Activated CD4-positive, alpha-beta memory T cell treated with anti-CD3 and anti-CD28 coated beads, Interleukin-2, amount 10 ng/mL, durations not matched to agents 7 days and 5 days (primary cell): ENCODE data around the gene HOXD9. TPM values are rescaled to one million over a fixed set of nuclear protein-coding genes. Genes with fewer than 3 reads are reported as not detected.

Source experiments
- CTCF ChIA-PET: fragments of 350-600 bp; sonication (Branson Sonifier 250); formaldehyde crosslinking; loops from one replicate; lab custom pipeline; 2021; ENCODE audit warnings: antibody characterized with exemption, inconsistent platforms; lab: Charles Lee
- POLR2A ChIA-PET: fragments of 350-600 bp; sonication (Branson Sonifier 250); formaldehyde crosslinking; loops from one replicate; lab custom pipeline; 2021; ENCODE audit warnings: antibody characterized with exemption; lab: Charles Lee
- DNase-seq: peaks from one replicate; pipeline ENCODE4 v3.0.0-alpha.2; 2020
- H3K27ac Mint-ChIP-seq: one replicate; pipeline ENCODE4 v1.8.0; 2021; ENCODE audit warnings: mild to moderate bottlenecking, mixed read lengths
- H3K27me3 Mint-ChIP-seq: one replicate; pipeline ENCODE4 v1.8.0; 2021; ENCODE audit warnings: mixed read lengths
- H3K36me3 Mint-ChIP-seq: one replicate; pipeline ENCODE4 v1.8.0; 2021; ENCODE audit warnings: low read depth, mixed read lengths
- H3K4me1 Mint-ChIP-seq: one replicate; pipeline ENCODE4 v1.8.0; 2021; ENCODE audit warnings: mixed read lengths
- H3K4me3 Mint-ChIP-seq: one replicate; pipeline ENCODE4 v1.8.0; 2021; ENCODE audit warnings: mild to moderate bottlenecking, mixed read lengths
- H3K9me3 Mint-ChIP-seq: one replicate; pipeline ENCODE4 v1.8.0; 2021; ENCODE audit warnings: mixed read lengths
- total RNA-seq, 2 experiments: library from RNA; stranded (reverse); gene quantifications; one replicate each; pipeline ENCODE4 v1.2.3, GENCODE V29; 2021

HOXD9 gene
- total RNA-seq, 2 experiments from 2014 or later, result not detected

GRCh38 chr2:176130957-176131847 is 8.7 kb downstream of the HOXD9 start:
- Mint-ChIP-seq H3K4me1 (peaks cover 29% of the 10 kb centered on the region), H3K27ac (peak overlapping the region; percentile 70), H3K36me3 (peaks cover 10% of the 10 kb centered on the region), H3K9me3 (no peaks in the 10 kb centered on the region), H3K27me3 (peaks cover 82% of the 10 kb centered on the region), H3K4me3 (peak overlapping the region; percentile 44)
- no peak for DNase-seq
- CTCF ChIA-PET, result interaction anchor here (1.0 to 3.4 kb wide), 8 partner anchors 9 to 521 kb away, joined by 4 to 10 read pairs (median 6); partner anchors contain the start of gene HOXD10
- POLR2A ChIA-PET, result no interaction called here

- H3K4me1 Mint-ChIP-seq, result peaks cover 29% of the 10 kb centered on the region
- DNase-seq, result no peak
- no peak overlapping the region for H3K27ac Mint-ChIP-seq
- H3K36me3 Mint-ChIP-seq, result peaks cover 10% of the 10 kb centered on the region
- POLR2A ChIA-PET, result no interaction called here
- no peak overlapping the region for H3K4me3 Mint-ChIP-seq
- H3K9me3 Mint-ChIP-seq, result no peaks in the 10 kb centered on the region
- CTCF ChIA-PET, result interaction anchor here (0.7 to 3.4 kb wide), 9 partner anchors 8 to 521 kb away, joined by 4 to 10 read pairs (median 6); partner anchors contain the start of gene HOXD10
- H3K27me3 Mint-ChIP-seq, result peaks cover 80% of the 10 kb centered on the region
Observed at GRCh38 chr2:176131848-176132158, 9.3 kb downstream of the HOXD9 start.

DNA sequence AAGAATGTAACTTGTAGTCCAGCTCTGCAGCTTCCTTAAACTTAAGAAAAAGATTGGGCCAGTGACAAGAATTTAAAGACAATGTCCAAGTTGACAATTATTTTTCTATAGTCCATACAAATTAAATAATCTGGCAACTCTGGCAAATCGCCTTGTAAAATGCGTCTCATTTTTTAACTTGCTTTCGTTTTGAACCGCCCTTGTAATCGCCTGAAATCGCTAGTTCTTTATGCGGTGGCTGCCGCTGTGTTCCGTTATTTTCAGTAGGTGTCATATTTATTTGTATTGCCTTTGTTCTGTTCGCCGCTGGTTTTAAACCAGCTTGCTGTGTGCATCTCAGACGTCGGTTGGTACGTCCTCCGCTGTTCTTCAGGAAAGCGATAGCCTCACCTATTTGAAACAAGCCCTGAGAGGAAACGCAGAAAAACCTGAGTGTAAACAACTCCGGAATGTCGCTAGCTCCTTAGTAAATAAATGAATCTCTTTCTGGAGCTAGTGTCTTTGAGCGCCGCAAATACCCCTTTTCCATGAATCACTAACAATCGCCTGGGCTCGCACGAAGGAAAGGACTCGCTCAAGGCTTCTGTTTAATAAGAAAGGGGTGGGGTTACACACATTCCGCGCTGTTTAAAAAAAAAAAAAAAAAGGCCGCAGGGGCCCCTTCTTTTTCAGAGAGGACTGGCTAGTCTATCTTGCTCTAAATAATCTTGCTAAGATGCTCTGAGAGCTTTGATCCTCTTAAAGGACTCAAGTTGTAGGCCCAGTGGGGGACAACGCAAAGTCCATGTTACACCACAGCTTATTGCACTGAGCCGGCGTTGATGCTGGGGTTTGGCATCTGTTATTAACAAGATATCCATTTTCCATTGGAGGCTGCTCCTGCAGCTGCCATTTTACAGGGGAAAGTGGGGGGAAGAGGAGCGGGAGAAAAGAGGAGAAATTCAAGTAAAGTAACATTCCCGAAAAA is 10.0 kb downstream of the HOXD9 start:
- CTCF ChIA-PET, result interaction anchor here (0.7 to 3.4 kb wide), 10 partner anchors 8 to 720 kb away, joined by 4 to 10 read pairs (median 6); partner anchors contain the start of gene HOXD10
- peaks cover 10% of the 10 kb centered on the region for H3K36me3 Mint-ChIP-seq
- peak overlapping the region; percentile 69 for H3K4me3 Mint-ChIP-seq
- peaks cover 29% of the 10 kb centered on the region for H3K4me1 Mint-ChIP-seq
- peaks cover 83% of the 10 kb centered on the region for H3K27me3 Mint-ChIP-seq
- POLR2A ChIA-PET, result interaction anchor here (1.0 kb wide), 1 partner anchor 11 kb away, joined by 3 read pairs; no protein-coding TSS in a partner anchor
- no peak overlapping the region for H3K27ac Mint-ChIP-seq
- DNase-seq, result no peak
- H3K9me3 Mint-ChIP-seq, result no peaks in the 10 kb centered on the region

DNA sequence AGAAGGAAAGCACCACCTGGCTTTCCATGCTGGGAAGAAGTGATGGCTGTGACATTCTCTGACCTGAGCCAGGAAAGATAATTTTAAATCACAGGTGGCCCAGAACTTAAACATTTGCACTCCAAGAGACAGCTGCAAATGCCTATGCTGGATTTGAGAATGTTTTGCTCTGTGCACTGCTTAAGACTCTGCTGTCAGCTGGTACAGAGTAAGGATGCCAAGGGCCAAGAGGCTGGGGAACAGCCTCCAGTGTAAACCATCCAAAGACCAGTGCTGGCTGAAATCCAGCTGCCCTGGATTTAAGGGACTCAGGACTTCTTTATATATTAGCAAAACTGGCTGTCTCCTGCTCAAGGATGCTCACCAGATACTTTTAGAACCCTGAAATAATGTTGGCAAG is 10.9 kb downstream of the HOXD9 start:
- H3K27me3 Mint-ChIP-seq, result peaks cover 83% of the 10 kb centered on the region
- no peak overlapping the region for H3K4me3 Mint-ChIP-seq
- H3K4me1 Mint-ChIP-seq, result peaks cover 25% of the 10 kb centered on the region
- H3K9me3 Mint-ChIP-seq, result no peaks in the 10 kb centered on the region
- DNase-seq, result no peak
- CTCF ChIA-PET, result interaction anchor here (0.7 to 3.4 kb wide), 3 partner anchors 37 to 719 kb away, joined by 4 to 9 read pairs (median 7); no protein-coding TSS in a partner anchor
- peaks cover 6% of the 10 kb centered on the region for H3K36me3 Mint-ChIP-seq
- no peak overlapping the region for H3K27ac Mint-ChIP-seq
- POLR2A ChIA-PET, result no interaction called here

- Mint-ChIP-seq H3K4me1 (peaks cover 27% of the 10 kb centered on the region), H3K9me3 (no peaks in the 10 kb centered on the region), H3K27me3 (peaks cover 84% of the 10 kb centered on the region), H3K27ac (no peak overlapping the region), H3K36me3 (peaks cover 5% of the 10 kb centered on the region), H3K4me3 (no peak overlapping the region)
- CTCF ChIA-PET, result interaction anchor here (3.4 kb wide), 1 partner anchor 421 kb away, joined by 9 read pairs; no protein-coding TSS in a partner anchor
- POLR2A ChIA-PET, result no interaction called here
- DNase-seq, result no peak
Observed at GRCh38 chr2:176134035-176134434, 11.5 kb downstream of the HOXD9 start.

GRCh38 chr2:176135035-176135440 is 12.5 kb downstream of the HOXD9 start:
- ChIA-PET CTCF (no interaction called here), POLR2A (no interaction called here)
- H3K4me1 Mint-ChIP-seq, result peaks cover 32% of the 10 kb centered on the region
- no peaks in the 10 kb centered on the region for H3K9me3 Mint-ChIP-seq
- no peak for DNase-seq
- peaks cover 89% of the 10 kb centered on the region for H3K27me3 Mint-ChIP-seq
- peaks cover 5% of the 10 kb centered on the region for H3K36me3 Mint-ChIP-seq
- H3K4me3 Mint-ChIP-seq, result no peak overlapping the region
- H3K27ac Mint-ChIP-seq, result no peak overlapping the region

DNA sequence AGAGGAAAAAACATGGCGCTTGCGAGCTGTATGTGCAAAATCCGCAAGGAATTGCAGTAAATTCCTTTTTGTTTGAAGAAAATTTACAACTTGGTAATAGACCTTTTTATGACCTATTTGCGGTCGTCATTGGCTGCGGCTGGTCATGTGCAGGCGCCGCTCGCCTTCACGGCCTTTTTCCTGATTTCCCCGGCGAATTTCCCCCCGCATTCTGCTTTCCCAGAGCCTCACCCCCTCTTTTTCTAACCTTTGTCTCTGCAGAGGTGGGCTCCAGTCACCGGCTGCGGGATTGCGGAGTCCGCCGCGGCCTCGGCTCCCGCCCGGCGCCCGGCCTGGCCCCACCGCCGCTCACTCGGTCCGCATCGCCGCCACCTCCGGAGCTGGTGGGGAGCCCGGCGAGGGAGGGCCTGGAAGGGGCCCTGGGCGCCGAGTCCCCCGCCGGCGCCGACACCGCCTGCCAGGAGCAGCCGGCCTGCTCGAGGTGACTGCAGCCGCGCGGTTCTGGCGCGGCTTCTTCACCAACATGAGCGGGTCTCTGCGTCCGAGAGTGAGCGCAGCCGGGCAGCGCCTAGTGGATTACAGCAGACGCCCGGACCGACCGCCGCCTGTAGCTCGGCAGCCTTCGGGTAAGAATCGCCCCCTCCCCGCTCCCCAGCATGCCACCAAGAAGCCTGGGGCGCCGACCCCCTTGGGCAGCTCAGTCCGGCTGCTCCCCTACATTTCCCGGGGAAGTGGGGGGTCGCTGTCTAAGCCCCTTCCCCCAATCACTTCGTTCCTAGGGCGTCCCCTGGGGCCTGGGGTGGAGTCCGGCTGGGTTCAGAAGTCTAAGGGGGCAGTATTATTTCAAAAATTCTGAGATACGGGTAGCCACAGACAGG is 14.1 kb downstream of the HOXD9 start:
- ChIA-PET CTCF (interaction anchor here (1.1 kb wide), 1 partner anchor 318 kb away, joined by 3 read pairs; no protein-coding TSS in a partner anchor), POLR2A (no interaction called here)
- no peaks in the 10 kb centered on the region for H3K9me3 Mint-ChIP-seq

DNA sequence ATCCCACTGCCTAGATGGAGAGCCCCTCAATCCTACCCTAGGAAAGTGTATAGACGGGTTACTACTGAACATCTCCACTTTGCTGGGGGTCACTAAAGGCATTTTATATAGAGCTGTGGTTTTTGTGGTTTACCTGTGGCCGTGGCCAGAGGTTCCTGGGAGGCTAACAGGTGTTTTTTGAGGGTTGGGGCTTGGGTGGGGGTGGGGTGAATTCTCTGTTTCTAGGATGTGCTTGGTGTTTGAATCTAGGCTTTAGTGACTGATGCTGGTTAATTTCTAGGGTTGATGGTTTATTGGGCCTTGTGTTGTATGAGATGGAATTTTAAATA is 14.7 kb downstream of the HOXD9 start:
- Mint-ChIP-seq H3K4me3 (no peak overlapping the region), H3K9me3 (no peaks in the 10 kb centered on the region), H3K36me3 (no peaks in the 10 kb centered on the region), H3K4me1 (peaks cover 31% of the 10 kb centered on the region), H3K27ac (no peak overlapping the region), H3K27me3 (peaks cover 87% of the 10 kb centered on the region)
- CTCF ChIA-PET, result no interaction called here
- POLR2A ChIA-PET, result no interaction called here
- no peak for DNase-seq

More for the DNA sequence above, 14.1 kb downstream of the HOXD9 start:
- DNase-seq, result no peak
- peaks cover 89% of the 10 kb centered on the region for H3K27me3 Mint-ChIP-seq
- no peak overlapping the region for H3K27ac Mint-ChIP-seq
- no peak overlapping the region for H3K4me3 Mint-ChIP-seq
- peaks cover 34% of the 10 kb centered on the region for H3K4me1 Mint-ChIP-seq
- H3K36me3 Mint-ChIP-seq, result no peaks in the 10 kb centered on the region

DNA sequence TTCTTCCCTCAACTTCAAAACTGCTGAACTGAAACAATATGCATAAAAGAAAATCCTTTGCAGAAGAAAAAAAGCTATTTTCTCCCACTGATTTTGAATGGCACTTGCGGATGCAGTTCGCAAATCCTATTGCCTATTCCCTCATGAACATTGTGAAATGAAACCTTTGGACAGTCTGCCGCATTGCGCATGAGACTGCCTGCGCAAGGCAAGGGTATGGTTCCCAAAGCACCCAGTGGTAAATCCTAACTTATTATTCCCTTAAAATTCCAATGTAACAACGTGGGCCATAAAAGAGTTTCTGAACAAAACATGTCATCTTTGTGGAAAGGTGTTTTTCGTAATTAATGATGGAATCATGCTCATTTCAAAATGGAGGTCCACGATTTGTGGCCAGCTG is 15.4 kb downstream of the HOXD9 start:
- H3K4me3 Mint-ChIP-seq, result no peak overlapping the region
- H3K27me3 Mint-ChIP-seq, result peaks cover 83% of the 10 kb centered on the region
- CTCF ChIA-PET, result interaction anchor here (2.1 kb wide), 1 partner anchor 13 kb away, joined by 6 read pairs; the partner anchor contains the start of gene HOXD4
- H3K27ac Mint-ChIP-seq, result no peak overlapping the region
- no peaks in the 10 kb centered on the region for H3K9me3 Mint-ChIP-seq
- no peaks in the 10 kb centered on the region for H3K36me3 Mint-ChIP-seq
- DNase-seq, result no peak
- H3K4me1 Mint-ChIP-seq, result peaks cover 27% of the 10 kb centered on the region
- POLR2A ChIA-PET, result no interaction called here

GRCh38 chr2:176138526-176138922 is 16.0 kb downstream of the HOXD9 start:
- CTCF ChIA-PET, result interaction anchor here (1.2 to 3.6 kb wide), 7 partner anchors 11 to 1010 kb away, joined by 5 to 64 read pairs (median 8); partner anchors contain the start of gene HOXD4
- Mint-ChIP-seq H3K36me3 (no peaks in the 10 kb centered on the region), H3K27me3 (peaks cover 81% of the 10 kb centered on the region), H3K9me3 (no peaks in the 10 kb centered on the region), H3K4me1 (peaks cover 26% of the 10 kb centered on the region), H3K27ac (no peak overlapping the region), H3K4me3 (no peak overlapping the region)
- POLR2A ChIA-PET, result no interaction called here
- DNase-seq, result no peak

DNA sequence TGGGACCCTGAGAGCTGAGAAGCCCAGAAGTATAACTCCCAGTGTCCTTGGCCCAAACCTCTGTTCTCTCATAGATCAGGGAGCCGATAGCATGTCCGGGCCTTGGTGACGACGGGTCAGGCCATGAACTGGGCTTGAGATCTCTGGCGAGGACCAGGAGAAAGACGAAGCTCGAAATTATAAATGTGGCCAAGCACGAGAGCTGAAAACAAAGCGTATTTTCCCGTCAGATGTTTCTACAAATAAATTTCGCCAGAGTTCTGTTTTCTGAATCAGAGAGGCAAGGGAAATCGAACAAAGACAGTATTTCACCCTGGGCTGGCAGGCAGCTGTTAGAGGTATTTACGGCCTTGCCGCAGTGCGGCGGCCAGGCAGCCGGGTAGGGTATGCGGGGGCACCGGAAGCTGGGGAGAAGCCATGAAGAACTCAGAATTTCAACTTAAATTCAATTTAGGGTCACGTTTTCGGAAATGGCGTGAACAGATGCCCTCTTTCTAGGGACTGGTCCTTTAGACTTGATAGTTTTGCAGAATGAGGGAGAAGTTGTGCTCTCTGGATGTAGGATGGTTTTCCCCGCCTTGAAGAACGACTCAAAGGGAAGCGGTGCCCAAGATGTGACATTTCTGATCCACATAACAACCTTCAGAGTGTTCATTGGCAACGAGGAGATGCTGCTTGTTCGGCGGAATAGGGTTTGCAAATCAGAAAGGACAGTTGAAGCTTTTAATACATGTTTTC is 16.6 kb downstream of the HOXD9 start:
- ChIA-PET POLR2A (no interaction called here), CTCF (interaction anchor here (0.9 to 3.6 kb wide), 11 partner anchors 8 to 1009 kb away, joined by 3 to 64 read pairs (median 8); partner anchors contain the start of gene HOXD4)
- no peaks in the 10 kb centered on the region for H3K9me3 Mint-ChIP-seq
- peaks cover 26% of the 10 kb centered on the region for H3K4me1 Mint-ChIP-seq
- H3K36me3 Mint-ChIP-seq, result no peaks in the 10 kb centered on the region
- H3K27me3 Mint-ChIP-seq, result peaks cover 80% of the 10 kb centered on the region
- H3K4me3 Mint-ChIP-seq, result no peak overlapping the region
- DNase-seq, result no peak
- H3K27ac Mint-ChIP-seq, result no peak overlapping the region
